Measurements from ENCODE around the gene ITGB1. TPM values are rescaled to one million over a fixed set of nuclear protein-coding genes. Genes with fewer than 3 reads are reported as not detected.

ITGB1 gene
- total and polyA plus RNA-seq, 9 of the 15 experiments (the other 6 are each of a cell fraction or from before 2014, with no cell fraction given): 40.2 to 194 (median 155) TPM

GRCh38 chr10:32972929-32973328 is 14.9 kb upstream of the ITGB1 start:
- H3K9me1 ChIP-seq (ENCODE audit: control insufficient read depth, insufficient read depth, low read length): no peaks in the 10 kb centered on the region
- no peaks in the 10 kb centered on the region for H4K20me1 ChIP-seq (replicated peaks; ENCODE audit: control insufficient read depth, insufficient read depth, low read length)
- in situ Hi-C loops (cut with MboI) (no loop called here), intact Hi-C loops (cut with micrococcal nuclease) (loop anchor here (2.0 kb wide), 1 partner anchor 14 kb away; the partner anchor contains the start of gene ITGB1)
- H3K36me3 ChIP-seq (ENCODE audit: control insufficient read depth, insufficient read depth, low read length): no peaks in the 10 kb centered on the region
- no peaks in the 10 kb centered on the region for H3K9me3 ChIP-seq (replicated peaks; ENCODE audit: control insufficient read depth, insufficient read depth, low read depth, low read length)
- ChIA-PET CTCF (ENCODE audit: low intra/inter-chr PET ratio) (no interaction called here), POLR2A (interaction anchor here (1.0 to 1.1 kb wide), 2 partner anchors 16 to 19 kb away, joined by 3 to 5 read pairs; no protein-coding TSS in a partner anchor)
- peak overlapping the region; percentile 74; the same call in 2 of the 3 replicates for H3K27ac ChIP-seq (ENCODE audit: extremely low read depth, low read depth, low read length)
- H3K27me3 ChIP-seq (ENCODE audit: control insufficient read depth in 2 of 2, insufficient read depth in 2 of 2, low read length in 2 of 2): no peaks in the 10 kb centered on the region
- peak overlapping the region; percentile 46 for H3K4me2 ChIP-seq (ENCODE audit: insufficient read depth, low read length)
- peak overlapping the region in 1 of 2 experiments; percentile 54; a peak in 2 of 4 replicates for H3K9ac ChIP-seq (ENCODE audit: insufficient read depth in 1 of 2, low read depth in 2 of 2, low read length in 2 of 2)
- H3K4me3 ChIP-seq: no peak overlapping the region
- BruUV-seq (replicated peaks): no TSS peak
- FAIRE-seq: no peak
- peak; percentile 26; the same call in 1 of the 3 replicates for ATAC-seq
- H3K4me1 ChIP-seq (replicated peaks in 1 of 2; ENCODE audit: control insufficient read depth in 2 of 2, insufficient read depth in 2 of 2, low read length in 2 of 2): peaks cover 11 to 33% of the 10 kb centered on the region in 2 experiments
- DNase-seq (ENCODE audit: extremely low read depth in 1 of 4, low spot score in 3 of 4): peak in 1 of 4 experiments; percentile 31
- H3K79me2 ChIP-seq (ENCODE audit: control insufficient read depth, insufficient read depth, low read length): no peaks in the 10 kb centered on the region
- H2AFZ ChIP-seq (ENCODE audit: low read depth, low read length): peak overlapping the region; percentile 83
- TF ChIP-seq PRMT5 (CRISPR knock-in tag; IDR thresholded peaks at IDR 0.05) (no peak), ESRRB (CRISPR knock-in tag; IDR thresholded peaks at IDR 0.05; ENCODE audit: borderline replicate concordance) (no peak), SMARCC2 (IDR thresholded peaks at IDR 0.05; ENCODE audit: low read depth) (no peak), HDAC1 (IDR thresholded peaks at IDR 0.05) (no peak), HMBOX1 (IDR thresholded peaks at IDR 0.05) (0 out of 2 replicates have a peak, but pooled peaks have one; percentile 9), ZNF740 (CRISPR knock-in tag; IDR thresholded peaks at IDR 0.05) (no peak), ZNF740 (tag; IDR thresholded peaks at IDR 0.05) (no peak), IRF2 (CRISPR knock-in tag; IDR thresholded peaks at IDR 0.05) (no peak), MXI1 (IDR thresholded peaks at IDR 0.05; ENCODE audit: low read depth, low read length) (no peak), GATAD2B (IDR thresholded peaks at IDR 0.05; ENCODE audit: borderline replicate concordance) (peak; percentile 11), SMARCB1 (IDR thresholded peaks at IDR 0.05; ENCODE audit: insufficient read length, low read depth) (no peak), FOXJ2 (tag; IDR thresholded peaks at IDR 0.05) (no peak), ZNF224 (CRISPR knock-in tag; IDR thresholded peaks at IDR 0.05) (no peak), ATF3 (IDR thresholded peaks at IDR 0.05) (peak; percentile 89), ATF3 (CRISPR knock-in tag; conservative IDR thresholded peaks at IDR 0.05) (no peak), NFIX (CRISPR knock-in tag; IDR thresholded peaks at IDR 0.05; ENCODE audit: low read depth) (no peak), RFX5 (IDR thresholded peaks at IDR 0.05; ENCODE audit: low read depth, low read length) (no peak), MITF (IDR thresholded peaks at IDR 0.05) (no peak)
